GM15510 (cell line): ENCODE measurements around the gene FBXO46.

Experiments
- POLR2A ChIP-seq: IDR thresholded peaks from 3 replicates; pipeline ENCODE4 v1.6.1; 2011; ENCODE audit warnings: borderline replicate concordance; ENCODE audit not compliant: insufficient read length; ENCODE audit errors: extremely low read depth

FBXO46 gene

GRCh38 chr19:45768984-45769782 lies 38.5 kb upstream of the FBXO46 start, which contains the start of gene SIX5:
TSS of gene SIX5 (minus strand) at chr19:45769252. CDS start at chr19:45768844, 408 bp downstream.
- TF ChIP-seq POLR2A = no peak

GRCh38 chr19:45768655-45768983 lies 37.9 kb upstream of the FBXO46 start:
- TF ChIP-seq POLR2A = no peak

GRCh38 chr19:45767881-45768654 lies 37.4 kb upstream of the FBXO46 start:
- TF ChIP-seq POLR2A = peak; percentile 40

GRCh38 chr19:45767410-45767880 lies 36.7 kb upstream of the FBXO46 start:
- TF ChIP-seq POLR2A = no peak

GRCh38 chr19:45766869-45767346 lies 36.2 kb upstream of the FBXO46 start:
- no peak for TF ChIP-seq POLR2A

GRCh38 chr19:45766296-45766868 lies 35.7 kb upstream of the FBXO46 start:
- TF ChIP-seq POLR2A = no peak

- no peak for TF ChIP-seq POLR2A
Measured at GRCh38 chr19:45765702-45766295, 35.1 kb upstream of the FBXO46 start.

GRCh38 chr19:45764945-45765701 lies 34.4 kb upstream of the FBXO46 start:
- no peak for TF ChIP-seq POLR2A

- TF ChIP-seq POLR2A = no peak
Measured at GRCh38 chr19:45764475-45764874, 33.8 kb upstream of the FBXO46 start.

- no peak for TF ChIP-seq POLR2A
Measured at GRCh38 chr19:45763691-45764294, 33.1 kb upstream of the FBXO46 start.

GRCh38 chr19:45762870-45763631 lies 32.4 kb upstream of the FBXO46 start:
- no peak for TF ChIP-seq POLR2A

GRCh38 chr19:45761714-45762113 lies 31.0 kb upstream of the FBXO46 start:
- no peak for TF ChIP-seq POLR2A

- no peak for TF ChIP-seq POLR2A
Measured at GRCh38 chr19:45758921-45759320, 28.2 kb upstream of the FBXO46 start.
